MM.1S (cell line): ENCODE results near the gene CDH6.

Experiments
- CTCF ChIP-seq: fragments of 300-600 bp; sonication (generic); IDR thresholded peaks from 2 replicates; pipeline ENCODE4 v1.5.1; 2016; ENCODE audit warnings: antibody characterized with exemption, low read length, mixed read lengths
- EZH2 ChIP-seq: fragments of 300-600 bp; sonication (generic); optimal IDR thresholded peaks from 2 replicates; pipeline ENCODE3; 2017; ENCODE audit warnings: low read depth, mild to moderate bottlenecking, antibody characterized with exemption, low read length, mixed read lengths
- EZH2phosphoT487 ChIP-seq: fragments of 300-600 bp; sonication (generic); IDR thresholded peaks from 2 replicates; pipeline ENCODE4 v1.6.1; 2018; ENCODE audit warnings: antibody characterized with exemption, low read length

GRCh38 chr5:31280210-31280609 is 86.7 kb downstream of the CDH6 start:
- no peak for TF ChIP-seq CTCF
- TF ChIP-seq EZH2 = no peak
- TF ChIP-seq EZH2phosphoT487 = no peak
